Measurements from ENCODE around the gene SDK1.

Gene SDK1

GRCh38 chr7:3825491-3825890 is 524.4 kb downstream of the SDK1 start:
- DNase-seq: no peak

GRCh38 chr7:3832199-3832598 is 531.1 kb downstream of the SDK1 start:
- no peak for DNase-seq

- DNase-seq: no peak
Observed at GRCh38 chr7:3835109-3835508, 534.1 kb downstream of the SDK1 start.

- DNase-seq: no peak
Observed at GRCh38 chr7:3836855-3837254, 535.8 kb downstream of the SDK1 start.

GRCh38 chr7:3844540-3845151 is 543.6 kb downstream of the SDK1 start:
- DNase-seq: no peak

- no peak for DNase-seq
Observed at GRCh38 chr7:3846738-3847137, 545.7 kb downstream of the SDK1 start.

GRCh38 chr7:3847336-3847735 is 546.3 kb downstream of the SDK1 start:
- no peak for DNase-seq

GRCh38 chr7:3859431-3859830 is 558.4 kb downstream of the SDK1 start:
- no peak for DNase-seq

GRCh38 chr7:3860932-3861331 is 559.9 kb downstream of the SDK1 start:
- DNase-seq: no peak

- no peak for DNase-seq
Observed at GRCh38 chr7:3861386-3861785, 560.3 kb downstream of the SDK1 start.

GRCh38 chr7:3861941-3862340 is 560.9 kb downstream of the SDK1 start:
- no peak for DNase-seq

- no peak for DNase-seq
Observed at GRCh38 chr7:3862774-3863173, 561.7 kb downstream of the SDK1 start.

GRCh38 chr7:3866277-3866676 is 565.2 kb downstream of the SDK1 start:
- DNase-seq: no peak

- no peak for DNase-seq
Observed at GRCh38 chr7:3867863-3868262, 566.8 kb downstream of the SDK1 start.

- no peak for DNase-seq
Observed at GRCh38 chr7:3879355-3880075, 578.5 kb downstream of the SDK1 start.

- no peak for DNase-seq
Observed at GRCh38 chr7:3880228-3880987, 579.4 kb downstream of the SDK1 start.

GRCh38 chr7:3882782-3883181 is 581.7 kb downstream of the SDK1 start:
- DNase-seq: no peak

GRCh38 chr7:3884543-3884942 is 583.5 kb downstream of the SDK1 start:
- DNase-seq: no peak

GRCh38 chr7:3887096-3887690 is 586.1 kb downstream of the SDK1 start:
- DNase-seq: no peak

GRCh38 chr7:3888096-3888495 is 587.0 kb downstream of the SDK1 start:
- no peak for DNase-seq

- no peak for DNase-seq
Observed at GRCh38 chr7:3892157-3892556, 591.1 kb downstream of the SDK1 start.

GRCh38 chr7:3892686-3893085 is 591.6 kb downstream of the SDK1 start:
- no peak for DNase-seq

GRCh38 chr7:3893151-3893788 is 592.2 kb downstream of the SDK1 start:
- DNase-seq: no peak

Data from GOT3 (cell line).